ENCODE measurements around the gene MYO1E. TPM values are rescaled to one million over a fixed set of nuclear protein-coding genes. Genes with fewer than 3 reads are reported as not detected.

Gene MYO1E
- total RNA-seq = 141 and 162 TPM in 2 replicates

GRCh38 chr15:59372352-59373211 is at the start of gene MYO1E:
Gene MYO1E (minus strand): TSS chr15:59372871. CDS start chr15:59372500, 371 bp downstream.

GRCh38 chr15:59206623-59207183 is 166.0 kb downstream of the MYO1E start, which contains the start of gene LDHAL6B:
Gene LDHAL6B (plus strand): TSS chr15:59206843. CDS start chr15:59206941, 98 bp downstream.

GRCh38 chr15:59104912-59105732 is 267.5 kb downstream of the MYO1E start, which contains the start of gene CCNB2:
Gene CCNB2 (plus strand): TSS chr15:59105146. CDS start chr15:59105269, 123 bp downstream.

Other genes starting within 250 kb of the MYO1E start
- gene LDHAL6B, start 166.0 kb downstream of the MYO1E start, total RNA-seq = not detected in 2 replicates
- gene FAM81A, start 65.3 kb upstream of the MYO1E start, total RNA-seq = 0.04 TPM in 1 of 2 replicates, not detected in the other
- 0.16 TPM in 1 of 2 replicates, not detected in the other for gene GCNT3, start 238.9 kb upstream of the MYO1E start, total RNA-seq